Liver (tissue), 9 donors: ENCODE results near the gene KIF22. TPM values are rescaled to one million over a fixed set of nuclear protein-coding genes. Genes with fewer than 3 reads are reported as not detected.

Source experiments
- DNase-seq: peaks from one replicate; pipeline ENCODE4 v3.0.0-alpha.2; 2017; ENCODE audit warnings: low spot score
- H3K27ac ChIP-seq, 2 donors: one replicate each; pipeline ENCODE4 v1.7.0; 2013; ENCODE audit warnings: inconsistent platforms in 2 of 2, low read length in 2 of 2, control low read depth in 1 of 2, low read depth in 1 of 2, mild to moderate bottlenecking in 1 of 2
- H3K27me3 ChIP-seq, 4 donors: one replicate each; pipeline versions ENCODE4 v1.6.1 to v1.7.0; 2013; ENCODE audit warnings: low read length in 3 of 4, inconsistent platforms in 1 of 4, mild to moderate bottlenecking in 1 of 4, moderate library complexity in 1 of 4; ENCODE audit not compliant: control insufficient read depth in 4 of 4, insufficient read depth in 4 of 4
- H3K36me3 ChIP-seq, 4 donors: one replicate each; pipeline versions ENCODE4 v1.6.1 to v1.7.0; 2013; ENCODE audit warnings: low read length in 3 of 4, mild to moderate bottlenecking in 3 of 4, low read depth in 1 of 4, moderate library complexity in 1 of 4; ENCODE audit not compliant: control insufficient read depth in 4 of 4, insufficient read depth in 3 of 4
- H3K4me1 ChIP-seq, 4 donors: one replicate each; pipeline versions ENCODE4 v1.6.1 to v1.7.0; 2013; ENCODE audit warnings: low read length in 3 of 4, mild to moderate bottlenecking in 3 of 4, moderate library complexity in 1 of 4; ENCODE audit not compliant: control insufficient read depth in 4 of 4, insufficient read depth in 4 of 4
- H3K4me3 ChIP-seq, 3 donors: one replicate each; pipeline versions ENCODE4 v1.6.1 to v1.7.0; 2013; ENCODE audit warnings: low read length in 3 of 3, control low read depth in 1 of 3, low read depth in 1 of 3, mild to moderate bottlenecking in 1 of 3
- H3K9ac ChIP-seq, 2 donors: one replicate each; pipeline ENCODE4 v1.7.0; 2013; ENCODE audit warnings: low read length in 2 of 2, mild to moderate bottlenecking in 2 of 2, moderate library complexity in 2 of 2, control low read depth in 1 of 2, low read depth in 1 of 2
- H3K9me3 ChIP-seq, 4 donors: one replicate each; pipeline versions ENCODE4 v1.6.1 to v1.7.0; 2013; ENCODE audit warnings: low read length in 3 of 4; ENCODE audit not compliant: control insufficient read depth in 4 of 4
- HNF4A ChIP-seq, 2 donors: conservative IDR thresholded peaks; 2 replicates each; pipeline ENCODE4 v1.6.1; 2016; ENCODE audit warnings: antibody characterized with exemption in 2 of 2, mild to moderate bottlenecking in 2 of 2
- HNF4G ChIP-seq: IDR thresholded peaks from 2 replicates; pipeline ENCODE4 v1.6.1; 2016; ENCODE audit warnings: antibody characterized with exemption
- JUND ChIP-seq, 2 donors: IDR thresholded peaks; 2 replicates each; pipeline ENCODE4 v1.6.1; 2016; ENCODE audit warnings: antibody characterized with exemption in 2 of 2
- NR2F2 ChIP-seq: IDR thresholded peaks from 2 replicates; pipeline ENCODE4 v1.6.1; 2016; ENCODE audit warnings: antibody characterized with exemption
- RXRA ChIP-seq, 2 donors: IDR thresholded peaks; 2 replicates each; pipeline ENCODE4 v1.6.1; 2017 to 2018; ENCODE audit warnings: antibody characterized with exemption in 2 of 2, mild to moderate bottlenecking in 1 of 2
- SP1 ChIP-seq: IDR thresholded peaks from 2 replicates; pipeline ENCODE4 v1.6.1; 2018; ENCODE audit warnings: antibody characterized with exemption, mild to moderate bottlenecking
- WGBS: extraction: QIAGEN DNeasy Blood & Tissue Kit; methylation state at CpG from one replicate; pipeline ENCODE4 v1.1.7; 2013; 5-methylcytosine and 5-hydroxymethylcytosine counted together
- polyA plus RNA-seq, 2 donors: library from polyadenylated mRNA; stranded (reverse) in 1 of 2; unstranded in 1 of 2; fragments of 200-250 nt in 1 of 2; fragments of >200 nt in 1 of 2; fragmentation: Nextera tagmentation in 1 of 2; extraction: Ambion mirVana in 1 of 2; gene quantifications; one replicate each; pipeline versions ENCODE4 v1.2.1 to v1.2.3, GENCODE V29; 2013 to 2015
- total RNA-seq, 2 donors: library from RNA; depleted of rRNA; stranded (reverse); fragments of >200 nt; gene quantifications; one replicate each; pipeline ENCODE4 v1.2.3, GENCODE V29; 2014
- TF ChIP-seq, protein P1 (sequence below): IDR thresholded peaks from 2 replicates; pipeline ENCODE4 v1.6.1; 2016; ENCODE audit warnings: antibody characterized with exemption
- TF ChIP-seq, protein P2 (sequence below): IDR thresholded peaks from 2 replicates; pipeline ENCODE4 v1.6.1; 2016; ENCODE audit warnings: antibody characterized with exemption, mild to moderate bottlenecking
- donor health status: healthy.
- donor health status: healthy.
- donor health status: healthy.
- donor health status: healthy.
- donor health status: healthy.

Gene KIF22
- total and polyA plus RNA-seq, 4 donors: 15.0 to 80.1 (median 49.3) TPM

- H3K36me3 ChIP-seq: peaks cover 0 to 9% (median 0%) of the 10 kb centered on the region in 4 donors
- no peak for DNase-seq
- H3K27ac ChIP-seq: peak overlapping the region; percentile 77 to 86
- H3K4me3 ChIP-seq: peak overlapping the region in 2 of 3 donors; percentile 71 to 96
- H3K4me1 ChIP-seq: peaks cover 15 to 55% (median 36%) of the 10 kb centered on the region in 4 donors
- no peaks in the 10 kb centered on the region for H3K9me3 ChIP-seq
- TF ChIP-seq NR2F2 (no peak), HNF4A (conservative IDR thresholded peaks at IDR 0.05) (no peak), RXRA (IDR thresholded peaks at IDR 0.05) (no peak), JUND (IDR thresholded peaks at IDR 0.05) (no peak), HNF4G (no peak)
- TF ChIP-seq, protein P1, sequence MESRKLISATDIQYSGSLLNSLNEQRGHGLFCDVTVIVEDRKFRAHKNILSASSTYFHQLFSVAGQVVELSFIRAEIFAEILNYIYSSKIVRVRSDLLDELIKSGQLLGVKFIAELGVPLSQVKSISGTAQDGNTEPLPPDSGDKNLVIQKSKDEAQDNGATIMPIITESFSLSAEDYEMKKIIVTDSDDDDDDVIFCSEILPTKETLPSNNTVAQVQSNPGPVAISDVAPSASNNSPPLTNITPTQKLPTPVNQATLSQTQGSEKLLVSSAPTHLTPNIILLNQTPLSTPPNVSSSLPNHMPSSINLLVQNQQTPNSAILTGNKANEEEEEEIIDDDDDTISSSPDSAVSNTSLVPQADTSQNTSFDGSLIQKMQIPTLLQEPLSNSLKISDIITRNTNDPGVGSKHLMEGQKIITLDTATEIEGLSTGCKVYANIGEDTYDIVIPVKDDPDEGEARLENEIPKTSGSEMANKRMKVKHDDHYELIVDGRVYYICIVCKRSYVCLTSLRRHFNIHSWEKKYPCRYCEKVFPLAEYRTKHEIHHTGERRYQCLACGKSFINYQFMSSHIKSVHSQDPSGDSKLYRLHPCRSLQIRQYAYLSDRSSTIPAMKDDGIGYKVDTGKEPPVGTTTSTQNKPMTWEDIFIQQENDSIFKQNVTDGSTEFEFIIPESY: no peak
- WGBS: 55% methylated on average over 7 of the region's 7 CpGs
- peak overlapping the region; percentile 4 to 69 for H3K9ac ChIP-seq
- H3K27me3 ChIP-seq: no peaks in the 10 kb centered on the region
These were observed 31.1 kb downstream of the KIF22 start for GRCh38 chr16:29821643-29822115.

DNA sequence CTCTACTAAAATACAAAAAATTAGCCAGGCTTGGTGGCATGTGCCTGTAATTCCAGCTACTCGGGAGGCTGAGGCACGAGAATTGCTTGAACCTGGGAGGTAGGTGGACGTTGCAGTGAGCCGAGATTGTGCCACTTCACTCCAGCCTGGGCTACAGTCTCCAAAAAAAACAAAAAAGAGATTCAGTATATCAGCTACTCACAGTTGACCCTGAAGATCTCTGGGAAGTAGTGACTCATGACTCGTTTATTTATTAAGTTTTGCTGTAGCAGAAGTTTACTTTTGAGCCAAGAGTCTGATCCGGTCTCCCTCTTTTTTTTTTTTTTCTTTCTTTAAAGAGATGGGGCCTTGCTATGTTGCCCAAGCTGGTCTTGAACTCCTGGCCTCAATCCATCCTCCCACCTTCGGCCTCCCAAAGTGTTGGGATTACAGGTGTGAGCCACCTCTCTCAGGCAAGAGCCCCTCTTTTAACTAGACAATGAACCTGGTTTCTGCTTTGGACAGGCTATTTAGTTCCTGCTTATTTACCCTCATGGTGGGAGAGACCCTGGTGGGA lies 34.1 kb downstream of the KIF22 start:
- DNase-seq: no peak
- no peak overlapping the region for H3K4me3 ChIP-seq

More for the DNA sequence above, 34.1 kb downstream of the KIF22 start:
- Histone ChIP-seq H3K27ac (peak overlapping the region; percentile 19 to 30), H3K4me1 (peaks cover 18 to 42% (median 30%) of the 10 kb centered on the region in 4 donors), H3K36me3 (no peaks in the 10 kb centered on the region), H3K9me3 (no peaks in the 10 kb centered on the region), H3K9ac (no peak overlapping the region), H3K27me3 (no peaks in the 10 kb centered on the region)
- WGBS: 64% methylated on average over 7 of the region's 7 CpGs
- TF ChIP-seq NR2F2 (peak; percentile 65), JUND (IDR thresholded peaks at IDR 0.05) (peak; percentile 20 to 65), SP1 (no peak)
- TF ChIP-seq, protein P2, sequence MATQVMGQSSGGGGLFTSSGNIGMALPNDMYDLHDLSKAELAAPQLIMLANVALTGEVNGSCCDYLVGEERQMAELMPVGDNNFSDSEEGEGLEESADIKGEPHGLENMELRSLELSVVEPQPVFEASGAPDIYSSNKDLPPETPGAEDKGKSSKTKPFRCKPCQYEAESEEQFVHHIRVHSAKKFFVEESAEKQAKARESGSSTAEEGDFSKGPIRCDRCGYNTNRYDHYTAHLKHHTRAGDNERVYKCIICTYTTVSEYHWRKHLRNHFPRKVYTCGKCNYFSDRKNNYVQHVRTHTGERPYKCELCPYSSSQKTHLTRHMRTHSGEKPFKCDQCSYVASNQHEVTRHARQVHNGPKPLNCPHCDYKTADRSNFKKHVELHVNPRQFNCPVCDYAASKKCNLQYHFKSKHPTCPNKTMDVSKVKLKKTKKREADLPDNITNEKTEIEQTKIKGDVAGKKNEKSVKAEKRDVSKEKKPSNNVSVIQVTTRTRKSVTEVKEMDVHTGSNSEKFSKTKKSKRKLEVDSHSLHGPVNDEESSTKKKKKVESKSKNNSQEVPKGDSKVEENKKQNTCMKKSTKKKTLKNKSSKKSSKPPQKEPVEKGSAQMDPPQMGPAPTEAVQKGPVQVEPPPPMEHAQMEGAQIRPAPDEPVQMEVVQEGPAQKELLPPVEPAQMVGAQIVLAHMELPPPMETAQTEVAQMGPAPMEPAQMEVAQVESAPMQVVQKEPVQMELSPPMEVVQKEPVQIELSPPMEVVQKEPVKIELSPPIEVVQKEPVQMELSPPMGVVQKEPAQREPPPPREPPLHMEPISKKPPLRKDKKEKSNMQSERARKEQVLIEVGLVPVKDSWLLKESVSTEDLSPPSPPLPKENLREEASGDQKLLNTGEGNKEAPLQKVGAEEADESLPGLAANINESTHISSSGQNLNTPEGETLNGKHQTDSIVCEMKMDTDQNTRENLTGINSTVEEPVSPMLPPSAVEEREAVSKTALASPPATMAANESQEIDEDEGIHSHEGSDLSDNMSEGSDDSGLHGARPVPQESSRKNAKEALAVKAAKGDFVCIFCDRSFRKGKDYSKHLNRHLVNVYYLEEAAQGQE: no peak
- TF ChIP-seq, protein P1: no peak
